KOPT-K1 (cell line): Measurements from ENCODE around the gene ATG7.
"Not testable (repeated sequence)": the region's sequence is repeated elsewhere in the genome, so short reads cannot be mapped to it uniquely, and the experiment has no call there.

Source experiments
- H3K27ac ChIP-seq: fragments of 200-600 bp; sonication (generic); 2 replicates; pipeline ENCODE4 v1.5.1; 2016; ENCODE audit warnings: antibody characterized with exemption, mild to moderate bottlenecking, low read depth, low read length; ENCODE audit not compliant: poor library complexity, severe bottlenecking
- H3K36me3 ChIP-seq: fragments of 200-600 bp; sonication (generic); 2 replicates; pipeline ENCODE4 v1.5.1; 2017; ENCODE audit warnings: antibody characterized with exemption, mild to moderate bottlenecking, low read length, moderate library complexity; ENCODE audit not compliant: insufficient read depth
- H3K9me3 ChIP-seq: fragments of 200-600 bp; sonication (generic); 2 replicates; pipeline ENCODE4 v1.5.1; 2017; ENCODE audit warnings: antibody characterized with exemption, low read length, mild to moderate bottlenecking; ENCODE audit not compliant: insufficient read depth, poor library complexity, severe bottlenecking

ATG7 gene

GRCh38 chr3:11346416-11346815, 74.2 kb downstream of the ATG7 start:
- Histone ChIP-seq H3K36me3 (peaks cover 43% of the 10 kb centered on the region), H3K27ac (no peak overlapping the region), H3K9me3 (no peaks in the 10 kb centered on the region)

GRCh38 chr3:11348877-11349276, 76.7 kb downstream of the ATG7 start:
- H3K27ac ChIP-seq, H3K9me3 ChIP-seq: not testable (repeated sequence)
- peaks cover 34% of the 10 kb centered on the region for H3K36me3 ChIP-seq

- Histone ChIP-seq H3K27ac (no peak overlapping the region), H3K36me3 (peaks cover 34% of the 10 kb centered on the region), H3K9me3 (no peaks in the 10 kb centered on the region)
Observed at GRCh38 chr3:11349446-11349845, 77.2 kb downstream of the ATG7 start.

- Histone ChIP-seq H3K27ac (no peak overlapping the region), H3K36me3 (peaks cover 34% of the 10 kb centered on the region), H3K9me3 (no peaks in the 10 kb centered on the region)
Observed at GRCh38 chr3:11350374-11350773, 78.2 kb downstream of the ATG7 start.

- no peaks in the 10 kb centered on the region for H3K9me3 ChIP-seq
- H3K36me3 ChIP-seq, result peaks cover 32% of the 10 kb centered on the region
- H3K27ac ChIP-seq, result no peak overlapping the region
Observed at GRCh38 chr3:11351451-11351850, 79.3 kb downstream of the ATG7 start.

- H3K36me3 ChIP-seq, result peaks cover 27% of the 10 kb centered on the region
Observed at GRCh38 chr3:11356269-11356668, 84.1 kb downstream of the ATG7 start.

GRCh38 chr3:11362600-11362999, 90.4 kb downstream of the ATG7 start:
- no peak overlapping the region for H3K27ac ChIP-seq
- no peaks in the 10 kb centered on the region for H3K9me3 ChIP-seq
- H3K36me3 ChIP-seq, result peaks cover 86% of the 10 kb centered on the region

More at GRCh38 chr3:11356269-11356668, 84.1 kb downstream of the ATG7 start:
- no peak overlapping the region for H3K27ac ChIP-seq
- H3K9me3 ChIP-seq, result no peaks in the 10 kb centered on the region

- Histone ChIP-seq H3K27ac (no peak overlapping the region), H3K9me3 (no peaks in the 10 kb centered on the region), H3K36me3 (peaks cover 89% of the 10 kb centered on the region)
Observed at GRCh38 chr3:11363715-11364114, 91.5 kb downstream of the ATG7 start.

GRCh38 chr3:11364181-11364580, 92.0 kb downstream of the ATG7 start:
- H3K36me3 ChIP-seq, result peaks cover 91% of the 10 kb centered on the region
- H3K9me3 ChIP-seq, result no peaks in the 10 kb centered on the region
- H3K27ac ChIP-seq, result no peak overlapping the region

GRCh38 chr3:11367143-11367693, 95.0 kb downstream of the ATG7 start:
- H3K27ac ChIP-seq, result no peak overlapping the region
- H3K36me3 ChIP-seq, result peaks cover 67% of the 10 kb centered on the region
- H3K9me3 ChIP-seq, result no peaks in the 10 kb centered on the region

GRCh38 chr3:11370191-11370590, 98.0 kb downstream of the ATG7 start:
- H3K36me3 ChIP-seq, result peaks cover 38% of the 10 kb centered on the region
- H3K27ac ChIP-seq, result no peak overlapping the region
- H3K9me3 ChIP-seq, result no peaks in the 10 kb centered on the region

- H3K36me3 ChIP-seq, result peaks cover 30% of the 10 kb centered on the region
- no peak overlapping the region for H3K27ac ChIP-seq
- H3K9me3 ChIP-seq, result no peaks in the 10 kb centered on the region
Observed at GRCh38 chr3:11370966-11371365, 98.8 kb downstream of the ATG7 start.

GRCh38 chr3:11371747-11372146, 99.5 kb downstream of the ATG7 start:
- Histone ChIP-seq H3K27ac (no peak overlapping the region), H3K36me3 (peaks cover 25% of the 10 kb centered on the region), H3K9me3 (no peaks in the 10 kb centered on the region)

GRCh38 chr3:11373235-11373634, 101.0 kb downstream of the ATG7 start:
- Histone ChIP-seq H3K27ac (no peak overlapping the region), H3K9me3 (no peaks in the 10 kb centered on the region), H3K36me3 (peaks cover 14% of the 10 kb centered on the region)

GRCh38 chr3:11373654-11374053, 101.5 kb downstream of the ATG7 start:
- no peak overlapping the region for H3K27ac ChIP-seq
- no peaks in the 10 kb centered on the region for H3K9me3 ChIP-seq
- peaks cover 10% of the 10 kb centered on the region for H3K36me3 ChIP-seq

- Histone ChIP-seq H3K36me3 (no peaks in the 10 kb centered on the region; the same call in 1 of the 2 replicates), H3K27ac (no peak overlapping the region)
Observed at GRCh38 chr3:11375333-11376088, 103.3 kb downstream of the ATG7 start.

More at GRCh38 chr3:11375333-11376088, 103.3 kb downstream of the ATG7 start:
- H3K9me3 ChIP-seq, result no peaks in the 10 kb centered on the region
